Right atrium auricular region (tissue), 2 donors: ENCODE data around the gene GAREM1. TPM values are rescaled to one million over a fixed set of nuclear protein-coding genes. Genes with fewer than 3 reads are reported as not detected.

ENCODE experiments used
- DNase-seq: peaks from one replicate; pipeline ENCODE4 v3.0.0-alpha.2; 2019; ENCODE audit warnings: low spot score
- H3K27ac ChIP-seq, 2 donors: fragments of 200-600 bp; sonication (generic); 1 replicate in 1 of 2; 2 replicates in 1 of 2; pipeline ENCODE4 v1.5.1; 2016 to 2019
- H3K27me3 ChIP-seq, 2 donors: fragments of 200-600 bp; sonication (generic); one replicate each; pipeline versions ENCODE4 v1.5.1 to v1.6.0; 2017 to 2019
- H3K36me3 ChIP-seq: fragments of 200-600 bp; sonication (generic); one replicate; pipeline ENCODE4 v1.5.1; 2016
- H3K4me1 ChIP-seq, 2 donors: fragments of 200-600 bp; sonication (generic); one replicate each; pipeline versions ENCODE4 v1.5.1 to v1.6.0; 2017 to 2019
- H3K4me3 ChIP-seq, 2 donors: fragments of 200-600 bp; sonication (generic); 1 replicate in 1 of 2; 2 replicates in 1 of 2; pipeline ENCODE4 v1.5.1; 2017 to 2019; ENCODE audit warnings: mild to moderate bottlenecking in 1 of 2, moderate library complexity in 1 of 2
- H3K9me3 ChIP-seq, 2 donors: fragments of 200-600 bp; sonication (generic); one replicate each; pipeline ENCODE4 v1.5.1; 2019
- CTCF ChIP-seq, 2 donors: fragments of 200-600 bp; sonication (generic); IDR thresholded peaks; one replicate each; pipeline ENCODE4 v1.5.1; 2019; ENCODE audit warnings: antibody characterized with exemption in 2 of 2
- total RNA-seq, 2 donors: library from RNA; depleted of rRNA; stranded (reverse); fragments of >200 nt; gene quantifications; one replicate each; pipeline ENCODE4 v1.1.0, GENCODE V29; 2016

The GAREM1 gene
- total RNA-seq, 2 donors from 2014 or later, result 13.6 to 19.3 TPM

GRCh38 chr18:32454593-32454992, 16.1 kb downstream of the GAREM1 start:
- Histone ChIP-seq H3K4me3 (no peak overlapping the region), H3K36me3 (no peaks in the 10 kb centered on the region), H3K27me3 (no peaks in the 10 kb centered on the region), H3K4me1 (peaks cover 0 to 41% of the 10 kb centered on the region in 2 donors), H3K9me3 (no peaks in the 10 kb centered on the region), H3K27ac (peak overlapping the region in 1 of 2 donors; percentile 67)
- TF ChIP-seq CTCF (IDR thresholded peaks at IDR 0.05), result no peak
- DNase-seq, result no peak

GRCh38 chr18:32450874-32451273, 19.8 kb downstream of the GAREM1 start:
- Histone ChIP-seq H3K9me3 (no peaks in the 10 kb centered on the region), H3K36me3 (no peaks in the 10 kb centered on the region), H3K27me3 (no peaks in the 10 kb centered on the region), H3K4me1 (peaks cover 0 to 33% of the 10 kb centered on the region in 2 donors), H3K4me3 (no peak overlapping the region), H3K27ac (no peak overlapping the region)
- DNase-seq, result no peak
- no peak for TF ChIP-seq CTCF (IDR thresholded peaks at IDR 0.05)

DNA sequence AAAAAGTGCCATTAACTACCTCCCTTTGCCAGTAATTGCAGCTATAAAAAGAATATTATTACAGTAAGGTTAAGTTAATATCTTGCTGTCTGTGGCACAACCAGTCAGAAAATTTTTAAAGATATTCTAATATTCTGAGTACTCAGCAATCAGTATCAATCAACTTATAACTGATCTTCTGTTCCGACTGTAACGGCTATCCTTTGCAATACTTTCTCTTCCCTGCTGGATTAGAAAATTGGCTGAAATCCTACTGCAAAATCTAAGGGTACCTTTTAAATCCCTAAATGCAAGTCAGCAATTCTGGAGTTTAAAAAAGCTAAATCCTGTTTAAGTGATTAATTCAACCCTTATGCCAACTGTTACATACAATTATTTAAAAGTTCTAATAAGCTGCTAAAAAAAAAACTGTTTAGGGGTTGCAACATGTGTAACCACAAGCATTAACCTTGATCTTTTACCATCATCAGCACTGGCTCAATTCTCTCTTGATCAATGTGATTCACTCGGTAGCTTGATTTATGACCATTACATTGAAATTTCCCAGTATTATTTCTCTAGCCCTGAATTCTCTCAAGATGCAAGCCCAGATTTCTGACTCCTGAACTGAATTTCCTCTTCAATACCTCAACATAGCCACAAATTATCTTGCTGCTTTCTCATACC, 20.5 kb downstream of the GAREM1 start:
- H3K36me3 ChIP-seq, result no peaks in the 10 kb centered on the region
- no peak overlapping the region for H3K4me3 ChIP-seq
- no peaks in the 10 kb centered on the region for H3K27me3 ChIP-seq
- TF ChIP-seq CTCF (IDR thresholded peaks at IDR 0.05), result no peak
- H3K9me3 ChIP-seq, result no peaks in the 10 kb centered on the region
- no peak overlapping the region for H3K27ac ChIP-seq
- peaks cover 0 to 26% of the 10 kb centered on the region in 2 donors for H3K4me1 ChIP-seq
- no peak for DNase-seq

DNA sequence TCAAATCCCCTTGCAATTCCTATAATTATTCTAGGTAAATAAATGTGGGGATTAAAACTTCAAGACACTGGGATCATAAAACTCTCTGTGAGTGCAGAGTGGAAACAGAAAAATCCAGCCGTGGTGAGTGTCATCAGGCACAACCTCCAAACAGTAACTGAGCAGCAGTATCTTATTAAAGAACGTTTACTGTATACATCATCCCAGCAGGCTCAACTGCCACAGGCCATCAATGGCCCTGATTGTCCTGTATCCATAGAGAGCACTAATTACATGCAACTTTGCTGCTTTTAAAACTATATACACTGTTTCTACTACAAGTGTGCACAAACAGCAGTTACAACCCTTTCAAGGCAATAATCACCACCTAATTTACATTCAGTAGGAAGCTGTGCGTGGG, 23.9 kb downstream of the GAREM1 start:
- no peak overlapping the region for H3K4me3 ChIP-seq
- TF ChIP-seq CTCF (IDR thresholded peaks at IDR 0.05), result no peak
- peaks cover 0 to 29% of the 10 kb centered on the region in 2 donors for H3K4me1 ChIP-seq
- no peaks in the 10 kb centered on the region for H3K27me3 ChIP-seq
- H3K9me3 ChIP-seq, result no peaks in the 10 kb centered on the region
- H3K36me3 ChIP-seq, result no peaks in the 10 kb centered on the region
- DNase-seq, result no peak
- H3K27ac ChIP-seq, result no peak overlapping the region

GRCh38 chr18:32445846-32446245, 24.8 kb downstream of the GAREM1 start:
- DNase-seq, result no peak
- H3K4me1 ChIP-seq, result peaks cover 0 to 37% of the 10 kb centered on the region in 2 donors

More at GRCh38 chr18:32445846-32446245, 24.8 kb downstream of the GAREM1 start:
- Histone ChIP-seq H3K36me3 (no peaks in the 10 kb centered on the region), H3K27me3 (no peaks in the 10 kb centered on the region), H3K9me3 (no peaks in the 10 kb centered on the region), H3K27ac (no peak overlapping the region), H3K4me3 (no peak overlapping the region)
- TF ChIP-seq CTCF (IDR thresholded peaks at IDR 0.05), result no peak
